SK-N-MC (cell line): ENCODE measurements around the gene GRIA2.
A peak's percentile ranks its signal among the peaks of the same experiment; 100 is the strongest.

Source experiments
- DNase-seq: peaks from one replicate; pipeline ENCODE4 v3.0.0-alpha.2; 2011; ENCODE audit warnings: low read depth, low spot score
- H3K27ac ChIP-seq: fragments of 200-600 bp; sonication (generic); 2 replicates; pipeline ENCODE4 v1.5.1; 2016; ENCODE audit warnings: mixed run types
- H3K36me3 ChIP-seq: fragments of 200-600 bp; sonication (generic); 2 replicates; pipeline ENCODE4 v1.6.1; 2017; ENCODE audit warnings: antibody characterized with exemption, low read length, mixed read lengths; ENCODE audit not compliant: insufficient read depth
- H3K4me3 ChIP-seq: fragments of 200-600 bp; sonication (generic); 2 replicates; pipeline ENCODE4 v1.5.1; 2016
- H3K9ac ChIP-seq: fragments of 200-600 bp; sonication (generic); 2 replicates; pipeline ENCODE4 v1.8.0; 2017; ENCODE audit warnings: mixed run types, mixed read lengths; ENCODE audit not compliant: insufficient read length
- H3K9me3 ChIP-seq: fragments of 200-600 bp; sonication (generic); 2 replicates; pipeline ENCODE4 v1.6.1; 2017; ENCODE audit warnings: low read depth, mild to moderate bottlenecking, antibody characterized with exemption, low read length, moderate library complexity, mixed read lengths
- EZH2 ChIP-seq: fragments of 200-600 bp; sonication (generic); IDR thresholded peaks from one replicate; pipeline ENCODE4 v1.6.1; 2017; ENCODE audit warnings: antibody characterized with exemption
- FOXP2 ChIP-seq: optimal IDR thresholded peaks from 2 replicates; pipeline ENCODE3; 2011; ENCODE audit warnings: mild to moderate bottlenecking, moderate library complexity; ENCODE audit not compliant: insufficient read depth; ENCODE audit errors: extremely low read length, control extremely low read depth
- POLR2AphosphoS5 ChIP-seq: IDR thresholded peaks from 2 replicates; pipeline ENCODE4 v1.6.1; 2012; ENCODE audit warnings: mild to moderate bottlenecking, low read depth, low read length, borderline replicate concordance

GRIA2 gene

DNA sequence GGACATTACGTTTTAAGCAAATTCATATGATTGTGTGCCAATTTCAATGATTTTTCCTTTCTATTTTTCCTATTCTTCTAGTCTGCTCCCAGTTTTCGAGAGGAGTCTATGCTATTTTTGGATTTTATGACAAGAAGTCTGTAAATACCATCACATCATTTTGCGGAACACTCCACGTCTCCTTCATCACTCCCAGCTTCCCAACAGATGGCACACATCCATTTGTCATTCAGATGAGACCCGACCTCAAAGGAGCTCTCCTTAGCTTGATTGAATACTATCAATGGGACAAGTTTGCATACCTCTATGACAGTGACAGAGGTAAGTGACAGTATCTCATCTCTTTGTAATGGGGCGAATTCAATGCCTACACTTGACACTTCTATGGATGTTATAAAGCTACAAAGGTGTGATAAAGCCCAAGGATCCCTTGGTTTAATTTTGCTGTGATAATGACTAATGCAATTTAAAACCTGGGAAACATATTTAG lies 83.0 kb downstream of the GRIA2 start:
- no peaks in the 10 kb centered on the region for H3K36me3 ChIP-seq
- TF ChIP-seq EZH2 (no peak), FOXP2 (no peak), POLR2AphosphoS5 (no peak)
- H3K4me3 ChIP-seq: no peak overlapping the region
- no peaks in the 10 kb centered on the region for H3K9me3 ChIP-seq
- no peak overlapping the region for H3K27ac ChIP-seq
- no peak overlapping the region for H3K9ac ChIP-seq
- no peak for DNase-seq

DNA sequence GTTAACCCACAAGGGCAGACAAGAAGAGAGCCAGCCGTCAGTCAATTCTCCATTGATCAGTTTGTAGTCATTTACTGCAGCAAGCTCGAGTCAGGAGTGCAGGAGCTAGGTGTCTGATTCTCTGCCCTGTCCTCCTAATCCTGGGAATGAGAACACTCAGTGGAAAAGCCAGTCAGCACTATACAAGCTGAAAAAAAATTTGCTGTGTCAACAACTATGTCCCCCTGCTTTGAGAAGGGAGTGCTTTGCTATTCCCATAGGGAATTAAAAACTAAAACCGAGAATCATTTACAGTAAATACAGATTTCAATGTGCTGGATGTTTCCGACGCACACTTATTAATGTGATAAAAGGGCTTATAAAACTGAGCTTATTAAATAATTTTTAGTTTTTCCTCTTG lies 84.2 kb downstream of the GRIA2 start:
- no peak overlapping the region for H3K27ac ChIP-seq
- no peak overlapping the region for H3K9ac ChIP-seq
- peak; percentile 57 for DNase-seq
- TF ChIP-seq FOXP2 (no peak), EZH2 (no peak), POLR2AphosphoS5 (no peak)
- peak overlapping the region; percentile 30 for H3K4me3 ChIP-seq
- no peaks in the 10 kb centered on the region for H3K36me3 ChIP-seq
- H3K9me3 ChIP-seq: no peaks in the 10 kb centered on the region

DNA sequence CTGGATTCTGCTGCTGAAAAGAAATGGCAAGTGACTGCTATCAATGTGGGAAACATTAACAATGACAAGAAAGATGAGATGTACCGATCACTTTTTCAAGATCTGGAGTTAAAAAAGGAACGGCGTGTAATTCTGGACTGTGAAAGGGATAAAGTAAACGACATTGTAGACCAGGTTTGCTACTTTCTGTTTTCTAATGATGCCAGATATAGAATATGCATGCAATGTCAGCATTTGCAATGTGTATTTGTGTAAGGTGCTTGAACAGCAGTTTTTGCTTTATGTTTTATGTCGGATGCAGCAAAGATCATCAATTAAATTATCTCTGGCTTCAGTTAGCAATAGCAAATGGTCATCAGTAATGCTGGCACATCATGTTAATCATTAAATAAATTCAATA lies 92.2 kb downstream of the GRIA2 start:
- Histone ChIP-seq H3K36me3 (no peaks in the 10 kb centered on the region), H3K9me3 (no peaks in the 10 kb centered on the region), H3K4me3 (no peak overlapping the region), H3K9ac (no peak overlapping the region), H3K27ac (no peak overlapping the region)
- DNase-seq: no peak
- TF ChIP-seq EZH2: no peak
- TF ChIP-seq FOXP2: no peak
- TF ChIP-seq POLR2AphosphoS5: no peak

DNA sequence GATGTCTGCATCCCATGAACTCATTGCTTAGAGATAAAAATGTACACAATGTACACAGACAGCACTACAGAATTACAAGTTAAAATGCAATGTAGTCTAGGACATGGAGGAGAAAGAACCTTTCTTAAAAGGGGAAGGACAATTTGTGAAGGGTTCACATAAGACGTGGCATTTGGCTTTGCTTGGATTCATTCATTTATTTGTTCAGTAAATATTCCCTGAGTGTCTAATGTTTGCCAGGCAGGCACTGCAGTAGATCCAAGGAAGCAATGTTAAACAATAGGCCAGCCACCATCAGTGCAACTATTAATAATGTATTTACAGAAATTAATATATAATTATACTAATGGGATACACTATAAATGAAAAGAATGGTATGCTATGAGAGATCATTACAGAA lies 94.4 kb downstream of the GRIA2 start:
- Histone ChIP-seq H3K36me3 (no peaks in the 10 kb centered on the region), H3K4me3 (no peak overlapping the region), H3K27ac (no peak overlapping the region), H3K9ac (no peak overlapping the region), H3K9me3 (no peaks in the 10 kb centered on the region)
- DNase-seq: no peak
- TF ChIP-seq FOXP2 (no peak), EZH2 (no peak), POLR2AphosphoS5 (no peak)

DNA sequence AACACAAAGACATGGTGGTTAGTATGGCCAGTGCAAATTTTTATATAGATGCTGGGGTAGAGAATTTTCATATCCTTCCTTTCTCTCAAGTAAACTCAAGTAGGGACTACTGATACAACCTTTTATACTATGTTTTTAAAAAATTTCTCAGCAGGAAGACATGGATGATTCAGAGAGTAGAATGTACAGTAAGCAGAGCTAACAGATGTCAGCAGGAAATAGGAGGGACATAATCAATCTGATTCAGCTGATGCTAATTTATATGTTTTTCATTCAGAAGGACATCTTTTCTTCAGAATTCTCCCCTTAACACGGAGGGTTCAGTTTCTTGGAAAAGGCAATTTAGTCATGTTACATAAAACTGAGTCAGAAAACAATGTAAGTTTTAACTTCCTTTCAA lies 95.4 kb downstream of the GRIA2 start:
- Histone ChIP-seq H3K27ac (no peak overlapping the region), H3K9me3 (no peaks in the 10 kb centered on the region), H3K9ac (no peak overlapping the region), H3K36me3 (no peaks in the 10 kb centered on the region), H3K4me3 (no peak overlapping the region)
- TF ChIP-seq POLR2AphosphoS5: no peak
- no peak for TF ChIP-seq FOXP2
- TF ChIP-seq EZH2: no peak
- DNase-seq: no peak

DNA sequence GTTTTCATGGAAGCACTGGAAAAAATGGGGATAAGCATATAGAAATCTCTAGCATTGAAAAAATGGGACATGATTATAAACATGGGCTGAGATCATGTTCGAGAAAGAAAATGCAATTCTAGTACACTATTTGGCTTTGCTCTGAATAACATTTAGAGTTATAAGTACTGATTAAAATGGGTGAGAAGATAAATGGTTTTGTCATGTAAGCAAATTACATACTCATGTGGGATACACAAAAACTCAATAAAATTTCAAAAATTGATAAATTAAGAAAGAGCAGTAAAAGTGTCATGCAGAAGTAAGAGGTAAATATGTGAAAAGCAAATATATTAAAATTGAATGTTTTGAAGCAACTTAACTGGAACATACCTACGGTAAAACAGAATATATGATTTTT lies 99.6 kb downstream of the GRIA2 start:
- TF ChIP-seq EZH2 (no peak), FOXP2 (no peak), POLR2AphosphoS5 (no peak)
- no peak for DNase-seq
- Histone ChIP-seq H3K36me3 (no peaks in the 10 kb centered on the region), H3K9me3 (no peaks in the 10 kb centered on the region), H3K27ac (no peak overlapping the region), H3K4me3 (no peak overlapping the region), H3K9ac (no peak overlapping the region)

DNA sequence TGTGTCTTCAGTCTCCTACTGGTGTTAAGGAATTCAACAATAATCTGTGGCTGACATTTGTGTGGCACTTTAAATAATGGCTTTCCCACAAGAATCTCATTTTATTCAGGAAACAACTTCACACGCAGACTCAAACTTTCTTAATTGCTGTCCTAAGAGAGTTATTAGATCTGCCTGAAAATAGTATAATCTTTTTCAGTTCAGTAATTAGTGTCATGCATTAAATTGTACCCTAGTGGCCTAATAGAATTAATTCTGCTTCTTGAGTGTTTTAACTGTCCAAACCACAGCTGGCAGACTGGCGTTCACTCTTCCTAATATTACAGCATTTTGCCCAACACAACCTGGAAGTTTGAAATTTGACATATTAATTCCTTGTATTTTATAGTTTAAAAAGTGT lies 107.1 kb downstream of the GRIA2 start:
- no peak for TF ChIP-seq FOXP2
- TF ChIP-seq POLR2AphosphoS5: no peak
- no peak for TF ChIP-seq EZH2
- no peak for DNase-seq

DNA sequence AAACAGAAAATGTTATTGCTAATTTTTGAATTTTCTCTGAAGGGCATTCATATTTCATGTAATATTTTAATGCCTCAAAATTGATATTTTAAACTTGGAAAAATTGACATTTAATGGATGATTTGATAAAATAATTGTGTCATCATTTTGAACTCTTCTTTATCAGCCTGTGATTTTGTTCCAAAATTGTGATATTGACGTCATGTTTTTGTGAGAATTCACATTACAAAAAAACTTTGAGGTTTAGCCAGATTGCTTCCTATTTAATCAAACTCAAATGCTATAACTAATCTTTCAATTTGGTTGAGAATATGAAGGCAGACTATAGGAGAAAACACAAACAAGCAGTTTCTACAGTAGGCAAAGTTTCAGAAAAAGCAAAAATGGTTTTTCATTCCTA lies 137.4 kb downstream of the GRIA2 start:
- Histone ChIP-seq H3K27ac (no peak overlapping the region), H3K36me3 (no peaks in the 10 kb centered on the region), H3K4me3 (no peak overlapping the region), H3K9ac (no peak overlapping the region), H3K9me3 (no peaks in the 10 kb centered on the region)
- DNase-seq: no peak
- no peak for TF ChIP-seq EZH2
- no peak for TF ChIP-seq POLR2AphosphoS5
- TF ChIP-seq FOXP2: no peak

More for the DNA sequence above, 107.1 kb downstream of the GRIA2 start:
- no peaks in the 10 kb centered on the region for H3K36me3 ChIP-seq
- H3K9ac ChIP-seq: no peak overlapping the region
- H3K27ac ChIP-seq: no peak overlapping the region
- no peak overlapping the region for H3K4me3 ChIP-seq
- H3K9me3 ChIP-seq: no peaks in the 10 kb centered on the region

DNA sequence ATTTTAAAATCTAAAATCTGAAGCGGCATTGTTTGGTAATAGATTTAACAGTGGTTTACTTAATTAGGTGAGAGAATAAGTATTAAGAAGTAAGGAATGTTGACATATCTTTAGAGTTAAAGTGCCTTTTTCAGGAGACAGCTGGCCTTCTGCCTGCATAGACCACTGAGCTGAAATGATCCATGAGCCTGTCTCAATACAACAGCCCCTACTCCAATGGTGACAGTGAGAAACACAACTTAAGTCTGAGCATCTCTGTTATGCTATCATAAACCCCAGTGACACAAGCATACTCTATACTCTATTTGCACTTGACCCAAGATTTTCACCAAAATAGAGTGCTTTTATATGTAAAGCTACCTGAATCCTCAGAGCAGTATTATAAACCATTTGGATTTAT lies 137.9 kb downstream of the GRIA2 start:
- Histone ChIP-seq H3K9ac (no peak overlapping the region), H3K36me3 (no peaks in the 10 kb centered on the region), H3K4me3 (no peak overlapping the region), H3K27ac (no peak overlapping the region), H3K9me3 (no peaks in the 10 kb centered on the region)
- TF ChIP-seq EZH2 (no peak), FOXP2 (no peak), POLR2AphosphoS5 (no peak)
- no peak for DNase-seq

DNA sequence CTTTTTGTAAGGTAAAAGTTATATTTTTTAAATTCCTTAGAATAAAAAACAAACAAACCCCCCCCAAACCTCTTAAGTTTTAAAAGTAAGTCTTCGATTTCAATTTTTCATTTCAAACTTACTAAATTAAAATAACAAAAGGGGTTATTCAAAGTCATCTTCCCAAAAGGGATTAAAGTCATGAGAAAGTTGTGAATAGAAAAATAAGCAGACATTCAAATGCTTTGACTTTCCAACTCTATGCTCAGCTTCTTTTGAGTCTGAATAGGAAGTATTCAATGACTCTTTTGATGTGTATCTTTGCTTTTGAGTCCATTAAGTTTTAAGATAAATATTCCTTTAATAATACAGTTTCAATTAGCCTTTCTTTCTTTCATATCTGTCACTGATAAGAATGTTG lies 138.3 kb downstream of the GRIA2 start:
- Histone ChIP-seq H3K36me3 (no peaks in the 10 kb centered on the region), H3K9ac (no peak overlapping the region), H3K9me3 (no peaks in the 10 kb centered on the region), H3K27ac (no peak overlapping the region), H3K4me3 (no peak overlapping the region)
- TF ChIP-seq POLR2AphosphoS5 (no peak), FOXP2 (no peak), EZH2 (no peak)
- DNase-seq: no peak
